Body of pancreas (tissue), 4 donors: ENCODE results near the gene POGK.
A peak's percentile ranks its signal among the peaks of the same experiment; 100 is the strongest.

ENCODE experiments used
- POLR2A ChIP-seq, 3 donors: fragments of 450-650 bp; IDR thresholded peaks; one replicate each; pipeline ENCODE4 v1.6.1; 2016; ENCODE audit warnings: antibody characterized with exemption in 3 of 3, mild to moderate bottlenecking in 2 of 3
- TF ChIP-seq, protein P1 (sequence below), 7 experiments: fragments of 450-650 bp in 4 of 7; fragments of 200-600 bp in 3 of 7; sonication (generic) in 3 of 7; IDR thresholded peaks; one replicate each; pipeline ENCODE4 v1.5.1; 2016 to 2019; ENCODE audit warnings: antibody characterized with exemption in 7 of 7

DNA sequence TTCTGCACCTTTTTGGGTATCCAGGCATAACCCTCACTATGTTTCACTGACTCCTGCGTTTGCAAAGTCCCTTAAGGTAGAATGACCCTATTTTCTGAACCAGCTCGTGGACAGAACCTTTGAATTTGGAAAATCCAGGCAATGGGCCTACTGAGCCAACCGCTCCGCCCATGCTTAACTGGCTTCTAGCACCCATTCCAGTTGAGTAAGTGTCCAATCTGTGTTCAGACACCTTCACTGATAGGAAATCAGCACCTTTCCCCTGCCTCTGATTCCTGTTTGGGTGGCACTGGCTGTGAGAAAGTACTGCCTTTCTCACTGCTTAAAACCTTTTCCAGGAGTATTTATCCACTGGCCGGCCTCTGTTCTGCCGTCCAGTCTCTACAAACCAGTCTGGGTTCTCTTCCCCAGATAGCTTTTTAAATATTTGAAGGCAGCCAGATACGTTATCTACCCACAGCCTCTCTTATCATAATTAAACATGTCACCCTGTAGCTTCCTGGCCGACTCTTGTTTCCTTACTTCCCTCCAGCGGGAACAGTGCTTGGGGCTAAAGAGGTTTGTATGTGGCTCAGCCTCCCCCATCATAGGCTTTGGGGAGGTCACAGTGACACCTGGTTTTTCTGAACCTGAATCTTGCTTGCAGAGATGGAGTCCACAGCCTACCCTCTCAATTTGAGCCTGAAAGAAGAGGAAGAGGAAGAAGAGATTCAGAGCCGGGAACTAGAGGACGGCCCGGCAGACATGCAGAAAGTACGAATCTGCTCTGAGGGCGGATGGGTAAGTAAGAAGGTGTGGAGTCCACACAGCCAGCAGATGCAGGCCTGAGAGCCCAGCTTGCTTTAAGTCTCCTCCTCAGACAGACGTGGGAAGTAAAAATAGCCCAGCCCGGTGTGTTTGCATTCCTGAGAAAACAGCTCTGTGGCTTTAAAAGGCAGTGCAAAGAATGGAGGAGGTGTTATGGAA, 1.3 kb downstream of the POGK start:
- TF ChIP-seq, protein P1, sequence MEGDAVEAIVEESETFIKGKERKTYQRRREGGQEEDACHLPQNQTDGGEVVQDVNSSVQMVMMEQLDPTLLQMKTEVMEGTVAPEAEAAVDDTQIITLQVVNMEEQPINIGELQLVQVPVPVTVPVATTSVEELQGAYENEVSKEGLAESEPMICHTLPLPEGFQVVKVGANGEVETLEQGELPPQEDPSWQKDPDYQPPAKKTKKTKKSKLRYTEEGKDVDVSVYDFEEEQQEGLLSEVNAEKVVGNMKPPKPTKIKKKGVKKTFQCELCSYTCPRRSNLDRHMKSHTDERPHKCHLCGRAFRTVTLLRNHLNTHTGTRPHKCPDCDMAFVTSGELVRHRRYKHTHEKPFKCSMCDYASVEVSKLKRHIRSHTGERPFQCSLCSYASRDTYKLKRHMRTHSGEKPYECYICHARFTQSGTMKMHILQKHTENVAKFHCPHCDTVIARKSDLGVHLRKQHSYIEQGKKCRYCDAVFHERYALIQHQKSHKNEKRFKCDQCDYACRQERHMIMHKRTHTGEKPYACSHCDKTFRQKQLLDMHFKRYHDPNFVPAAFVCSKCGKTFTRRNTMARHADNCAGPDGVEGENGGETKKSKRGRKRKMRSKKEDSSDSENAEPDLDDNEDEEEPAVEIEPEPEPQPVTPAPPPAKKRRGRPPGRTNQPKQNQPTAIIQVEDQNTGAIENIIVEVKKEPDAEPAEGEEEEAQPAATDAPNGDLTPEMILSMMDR (IDR thresholded peaks at IDR 0.05) = peak in 1 of 7 experiments; percentile 0
- peak in 2 of 3 donors; percentile 29 to 39 for TF ChIP-seq POLR2A (IDR thresholded peaks at IDR 0.05)
